22Rv1 (cell line): Measurements from ENCODE around the gene TRAK1.

ENCODE experiments used
- H3K27ac ChIP-seq: fragments of 450-650 bp; 2 replicates; pipeline ENCODE4 v1.5.1; 2017
- ZFX ChIP-seq: fragments of 450-650 bp; IDR thresholded peaks from 2 replicates; pipeline ENCODE4 v1.6.1; 2017; ENCODE audit warnings: antibody characterized with exemption, borderline replicate concordance
- TF ChIP-seq, protein P1 (sequence below): fragments of 450-650 bp; IDR thresholded peaks from 2 replicates; pipeline ENCODE4 v1.5.1; 2017; ENCODE audit warnings: mild to moderate bottlenecking

Gene TRAK1

DNA sequence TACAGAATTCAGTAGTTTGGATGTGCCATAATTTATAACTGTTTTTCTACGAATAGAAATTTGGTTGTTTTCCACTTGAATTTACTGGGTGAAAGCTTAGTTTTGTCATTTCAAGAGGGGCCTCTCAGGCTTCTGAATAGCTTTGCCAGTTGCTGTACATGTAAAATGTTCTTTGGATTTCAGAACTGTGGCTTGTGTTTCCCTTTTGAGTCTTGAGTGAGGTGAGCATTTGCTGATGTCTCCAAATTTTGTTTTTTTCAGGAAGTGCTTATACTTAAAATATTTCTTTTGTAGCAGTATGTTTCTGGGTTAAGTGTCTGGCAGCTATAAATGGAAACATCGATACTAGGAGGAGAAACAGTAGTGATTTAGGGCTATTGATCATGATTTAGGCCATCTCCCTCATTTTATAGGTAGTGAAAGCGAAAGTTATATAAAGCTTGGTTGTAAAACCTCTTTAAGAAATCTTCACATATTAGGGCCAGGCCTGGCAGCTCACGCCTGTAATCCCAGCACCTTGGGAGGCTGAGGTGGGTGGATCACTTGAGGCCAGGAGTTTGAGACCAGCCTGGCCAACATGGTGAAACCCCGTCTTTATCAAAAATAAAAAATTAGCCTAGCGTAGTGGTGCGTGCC is 9.2 kb upstream of the TRAK1 start:
- TF ChIP-seq, protein P1, sequence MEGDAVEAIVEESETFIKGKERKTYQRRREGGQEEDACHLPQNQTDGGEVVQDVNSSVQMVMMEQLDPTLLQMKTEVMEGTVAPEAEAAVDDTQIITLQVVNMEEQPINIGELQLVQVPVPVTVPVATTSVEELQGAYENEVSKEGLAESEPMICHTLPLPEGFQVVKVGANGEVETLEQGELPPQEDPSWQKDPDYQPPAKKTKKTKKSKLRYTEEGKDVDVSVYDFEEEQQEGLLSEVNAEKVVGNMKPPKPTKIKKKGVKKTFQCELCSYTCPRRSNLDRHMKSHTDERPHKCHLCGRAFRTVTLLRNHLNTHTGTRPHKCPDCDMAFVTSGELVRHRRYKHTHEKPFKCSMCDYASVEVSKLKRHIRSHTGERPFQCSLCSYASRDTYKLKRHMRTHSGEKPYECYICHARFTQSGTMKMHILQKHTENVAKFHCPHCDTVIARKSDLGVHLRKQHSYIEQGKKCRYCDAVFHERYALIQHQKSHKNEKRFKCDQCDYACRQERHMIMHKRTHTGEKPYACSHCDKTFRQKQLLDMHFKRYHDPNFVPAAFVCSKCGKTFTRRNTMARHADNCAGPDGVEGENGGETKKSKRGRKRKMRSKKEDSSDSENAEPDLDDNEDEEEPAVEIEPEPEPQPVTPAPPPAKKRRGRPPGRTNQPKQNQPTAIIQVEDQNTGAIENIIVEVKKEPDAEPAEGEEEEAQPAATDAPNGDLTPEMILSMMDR, result no peak
- no peak for TF ChIP-seq ZFX
- H3K27ac ChIP-seq, result no peak overlapping the region

GRCh38 chr3:42084586-42084985 is 6.6 kb upstream of the TRAK1 start:
- no peak overlapping the region for H3K27ac ChIP-seq
- no peak for TF ChIP-seq ZFX
- TF ChIP-seq, protein P1, result no peak

- TF ChIP-seq, protein P1, result no peak
Observed at GRCh38 chr3:42085641-42086376, 5.3 kb upstream of the TRAK1 start.

GRCh38 chr3:42088803-42089530 is 2.2 kb upstream of the TRAK1 start:
- TF ChIP-seq ZFX, result no peak
- TF ChIP-seq, protein P1, result no peak
- H3K27ac ChIP-seq, result no peak overlapping the region

More at GRCh38 chr3:42085641-42086376, 5.3 kb upstream of the TRAK1 start:
- no peak overlapping the region for H3K27ac ChIP-seq

DNA sequence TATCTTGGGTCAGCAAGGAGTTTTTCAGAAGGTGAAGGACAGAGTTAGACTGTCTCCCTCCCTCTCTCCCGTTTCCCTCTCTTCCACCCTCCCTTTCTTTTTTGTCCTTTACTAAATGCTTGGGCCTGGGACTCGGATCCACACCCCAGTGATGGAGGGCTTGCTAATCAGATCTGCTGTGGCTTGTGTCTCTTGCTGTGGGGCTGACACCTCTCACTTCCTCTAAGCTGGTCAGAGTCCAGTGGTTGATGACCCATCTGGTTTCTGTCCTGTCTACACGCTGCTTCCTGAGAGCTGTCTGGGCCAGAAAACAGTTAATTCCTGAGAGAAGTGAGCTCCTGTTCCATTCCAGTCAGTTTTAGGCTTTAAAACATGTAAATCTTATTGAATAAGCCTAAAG is 849 bp downstream of the TRAK1 start:
- no peak overlapping the region for H3K27ac ChIP-seq
- TF ChIP-seq ZFX, result no peak
- TF ChIP-seq, protein P1, result no peak

DNA sequence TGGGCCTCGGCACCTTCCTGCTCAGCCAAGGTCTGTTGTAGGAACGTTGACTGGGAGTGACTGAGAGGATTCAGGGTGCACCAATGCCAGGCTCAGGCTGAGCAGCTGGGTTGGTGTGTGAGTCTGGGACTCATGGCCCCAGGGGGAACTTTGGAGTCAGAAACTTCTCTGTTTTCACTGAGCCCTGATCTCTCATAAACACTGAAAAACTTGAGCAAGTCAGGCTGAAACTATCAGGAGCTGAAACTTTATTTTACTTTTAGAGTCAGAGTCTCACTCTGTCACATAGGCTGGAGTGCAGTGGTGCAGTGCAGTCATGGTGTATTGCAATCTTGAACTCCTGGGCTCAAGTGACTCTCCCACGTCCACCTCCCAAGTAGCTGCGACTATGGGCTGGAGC is 3.0 kb downstream of the TRAK1 start:
- H3K27ac ChIP-seq, result no peak overlapping the region
- TF ChIP-seq ZFX, result no peak
- TF ChIP-seq, protein P1, result no peak
